Effector CD4-positive, alpha-beta T cell (primary cell): ENCODE measurements around the gene STT3B.

Experiments used
- DNase-seq: peaks from one replicate; pipeline ENCODE4 v3.0.0-alpha.2; 2020

The STT3B gene

GRCh38 chr3:31659246-31659645 is 126.5 kb downstream of the STT3B start:
- no peak for DNase-seq

GRCh38 chr3:31661286-31661685 is 128.6 kb downstream of the STT3B start:
- DNase-seq, result no peak

GRCh38 chr3:31661993-31662670 is 129.4 kb downstream of the STT3B start:
- no peak for DNase-seq

GRCh38 chr3:31664031-31664430 is 131.3 kb downstream of the STT3B start:
- DNase-seq, result no peak

GRCh38 chr3:31667582-31667981 is 134.9 kb downstream of the STT3B start:
- DNase-seq, result no peak

GRCh38 chr3:31668242-31668641 is 135.5 kb downstream of the STT3B start:
- DNase-seq, result no peak

GRCh38 chr3:31670136-31670535 is 137.4 kb downstream of the STT3B start:
- DNase-seq, result no peak

- no peak for DNase-seq
These were observed 138.0 kb downstream of the STT3B start for GRCh38 chr3:31670722-31671121.

GRCh38 chr3:31671451-31671850 is 138.7 kb downstream of the STT3B start:
- no peak for DNase-seq

- no peak for DNase-seq
These were observed 139.3 kb downstream of the STT3B start for GRCh38 chr3:31671976-31672375.

- DNase-seq, result no peak
These were observed 141.2 kb downstream of the STT3B start for GRCh38 chr3:31673950-31674349.

- no peak for DNase-seq
These were observed 143.8 kb downstream of the STT3B start for GRCh38 chr3:31676556-31676955.

GRCh38 chr3:31680072-31680870 is 147.5 kb downstream of the STT3B start:
- no peak for DNase-seq
